ENCODE measurements around the gene TSPAN4.

The TSPAN4 gene

DNA sequence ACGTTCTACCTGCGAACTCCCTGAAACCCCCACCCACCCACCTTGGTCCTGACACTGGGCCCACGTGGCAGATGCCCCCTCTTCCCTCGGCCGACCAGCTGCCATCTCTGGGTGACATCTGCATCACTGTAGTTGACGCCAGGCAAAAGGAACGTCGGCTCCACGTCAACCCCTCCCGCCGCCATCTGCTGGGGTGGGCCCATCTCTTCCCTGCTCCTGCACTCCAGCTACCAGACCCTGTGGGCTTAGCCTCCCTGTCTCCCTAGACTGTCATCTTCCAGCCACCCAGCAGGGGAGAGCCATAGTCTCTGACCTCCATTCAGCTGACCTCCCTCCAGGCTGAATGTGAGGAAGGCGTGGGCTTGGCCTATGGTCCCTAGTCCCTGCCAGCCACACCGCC, 46.6 kb downstream of the TSPAN4 start:
- DNase-seq (ENCODE audit: low spot score) = no peak

GRCh38 chr11:889687-890475, 47.2 kb downstream of the TSPAN4 start:
- no peak for DNase-seq (ENCODE audit: low spot score)

- DNase-seq (ENCODE audit: low spot score) = no peak
Measured at GRCh38 chr11:890794-891540, 48.3 kb downstream of the TSPAN4 start.

- no peak for DNase-seq (ENCODE audit: low spot score)
Measured at GRCh38 chr11:893008-893654, 50.5 kb downstream of the TSPAN4 start.

GRCh38 chr11:894575-895201, 52.0 kb downstream of the TSPAN4 start:
- no peak for DNase-seq (ENCODE audit: low spot score)

DNA sequence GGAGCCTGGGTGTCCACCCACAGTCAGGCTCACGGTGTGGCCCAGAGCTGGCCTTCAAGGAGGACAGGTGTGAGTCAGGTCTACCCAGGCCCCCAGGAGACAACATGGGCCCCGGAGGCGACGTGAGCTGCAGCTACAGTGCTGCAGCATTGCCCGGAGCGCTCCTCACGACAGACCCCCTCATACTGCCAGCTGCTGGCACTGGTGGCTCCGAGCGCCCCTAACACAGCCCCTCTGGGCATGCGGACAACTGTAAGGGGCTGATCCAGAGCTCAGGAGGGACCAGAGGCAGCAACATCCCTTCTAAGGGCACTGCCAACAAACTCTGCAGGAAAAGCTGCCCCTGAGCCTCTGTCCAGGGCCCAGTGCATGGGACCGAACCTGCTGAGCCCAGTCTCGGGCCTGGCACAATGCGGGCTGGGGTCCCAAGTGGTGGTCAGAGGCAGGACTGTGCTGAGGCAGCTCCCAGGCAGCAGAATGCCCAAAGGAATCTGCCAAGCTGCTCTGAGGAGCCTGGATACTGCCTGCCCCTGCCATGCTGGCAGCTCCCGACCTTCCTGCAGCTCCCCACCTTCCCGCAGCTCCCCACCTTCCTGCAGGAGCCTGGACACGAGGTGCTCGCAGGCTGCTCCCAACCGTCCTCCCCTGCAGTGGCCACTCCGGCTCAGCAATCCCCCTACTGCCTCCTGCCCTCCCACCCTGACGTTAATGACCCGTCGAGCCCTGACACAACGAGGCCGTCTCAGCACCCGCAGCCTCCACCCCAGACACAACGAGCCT, 52.9 kb downstream of the TSPAN4 start:
- DNase-seq (ENCODE audit: low spot score) = no peak

DNA sequence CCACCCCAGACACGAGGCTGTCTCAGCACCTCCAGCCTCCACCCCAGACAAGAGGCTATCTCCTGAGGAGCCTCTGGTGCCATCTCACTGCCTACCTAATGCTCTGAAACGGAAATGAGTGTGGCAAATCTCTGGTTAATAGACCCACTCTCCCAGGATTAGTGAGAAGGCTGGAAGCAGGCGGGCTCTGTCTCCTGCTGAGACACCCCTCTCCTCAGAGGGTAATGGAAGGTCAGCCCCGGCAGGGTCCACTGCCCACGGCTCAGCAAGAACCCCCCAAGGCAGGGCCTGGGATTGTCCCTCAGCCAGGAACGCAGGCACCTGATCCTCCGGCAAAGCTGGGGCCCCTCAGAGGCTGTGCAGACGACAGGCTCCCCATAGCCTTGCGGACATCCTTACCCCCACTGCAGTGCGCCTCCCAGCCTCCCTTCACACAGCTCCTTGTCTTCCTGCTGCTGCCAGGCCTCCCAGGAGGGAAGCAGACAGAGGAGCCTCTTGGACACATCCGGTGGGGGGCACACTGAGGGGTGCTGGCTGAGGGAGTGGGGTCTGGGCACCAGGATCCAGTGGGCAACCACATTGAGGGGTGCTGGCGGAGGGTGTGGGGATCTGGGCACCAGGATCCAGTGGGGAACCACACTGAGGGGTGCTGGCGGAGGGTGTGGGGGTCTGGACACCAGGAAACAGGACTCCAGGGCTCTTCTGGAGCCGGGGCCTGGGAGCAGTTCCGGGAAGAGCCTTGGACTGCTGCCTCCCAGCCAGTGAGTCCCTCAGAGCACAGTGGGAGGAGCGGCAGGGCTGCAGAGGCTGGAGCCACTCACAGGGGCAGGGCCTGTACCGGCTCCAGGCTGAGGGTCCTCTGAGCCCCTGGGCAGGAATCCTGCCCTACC, 54.8 kb downstream of the TSPAN4 start:
- no peak for DNase-seq (ENCODE audit: low spot score)

GRCh38 chr11:898143-898511, 55.5 kb downstream of the TSPAN4 start:
- peak; percentile 30 for DNase-seq (ENCODE audit: low spot score)

- DNase-seq (ENCODE audit: low spot score) = peak; percentile 15
Measured at GRCh38 chr11:898540-899190, 56.0 kb downstream of the TSPAN4 start.

GRCh38 chr11:899724-900123, 57.1 kb downstream of the TSPAN4 start:
- DNase-seq (ENCODE audit: low spot score) = no peak

- DNase-seq (ENCODE audit: low spot score) = no peak
Measured at GRCh38 chr11:900545-900944, 57.9 kb downstream of the TSPAN4 start.

- no peak for DNase-seq (ENCODE audit: low spot score)
Measured at GRCh38 chr11:901452-902061, 58.9 kb downstream of the TSPAN4 start.

- DNase-seq (ENCODE audit: low spot score) = no peak
Measured at GRCh38 chr11:904380-904779, 61.7 kb downstream of the TSPAN4 start.

- no peak for DNase-seq (ENCODE audit: low spot score)
Measured at GRCh38 chr11:905952-906351, 63.3 kb downstream of the TSPAN4 start.

DNA sequence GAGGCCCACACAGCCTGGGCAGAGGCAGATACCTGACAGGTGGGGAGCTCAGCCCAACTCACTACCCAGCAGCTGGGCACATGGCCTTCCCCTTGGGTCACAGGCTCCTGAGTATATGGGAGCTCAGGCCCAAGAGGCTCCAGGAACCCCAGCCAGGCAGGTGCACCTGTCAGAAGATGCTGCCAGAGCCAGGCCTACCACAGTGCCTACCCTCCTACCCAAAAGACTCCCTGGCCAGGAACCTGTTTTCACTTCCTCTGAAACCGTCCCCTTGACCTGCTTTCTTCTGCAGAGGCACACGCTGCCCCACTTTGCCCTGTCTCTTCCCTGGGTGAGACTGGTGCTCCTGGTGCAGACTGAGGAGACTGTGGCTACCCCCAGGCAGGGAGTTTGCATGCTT, 65.0 kb downstream of the TSPAN4 start:
- no peak for DNase-seq (ENCODE audit: low spot score)

- no peak for DNase-seq (ENCODE audit: low spot score)
Measured at GRCh38 chr11:908273-908672, 65.6 kb downstream of the TSPAN4 start.

GRCh38 chr11:909406-909805, 66.8 kb downstream of the TSPAN4 start:
- no peak for DNase-seq (ENCODE audit: low spot score)

DNA sequence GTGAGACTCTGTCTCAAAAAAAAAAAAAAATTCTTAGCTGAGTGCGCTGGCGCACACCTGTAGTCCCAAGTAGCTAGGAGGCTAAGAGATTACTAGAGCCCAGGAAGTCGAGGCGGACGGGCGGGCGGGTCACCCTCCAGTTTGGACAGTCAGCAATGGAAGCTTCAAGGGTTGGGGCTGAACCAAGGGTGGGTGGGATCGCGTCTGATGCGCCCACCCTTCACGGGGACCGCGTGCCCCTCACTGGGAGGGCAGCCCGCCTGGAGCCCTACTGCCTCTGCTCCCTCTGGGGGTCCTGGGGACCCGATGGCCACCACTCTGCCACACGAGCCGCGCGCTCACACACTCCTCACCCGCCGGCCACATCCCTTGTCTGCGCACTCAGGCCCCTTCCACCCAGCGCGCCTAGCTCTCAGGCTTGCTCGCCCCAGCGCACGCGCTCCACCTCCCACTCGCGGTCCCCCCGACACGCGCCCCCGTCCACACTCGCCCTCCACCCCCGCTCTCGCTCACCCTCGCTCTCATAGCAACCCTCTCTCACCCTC, 67.5 kb downstream of the TSPAN4 start:
- no peak for DNase-seq (ENCODE audit: low spot score)

GRCh38 chr11:910589-911030, 68.0 kb downstream of the TSPAN4 start, which contains the start of gene CHID1:
Gene CHID1, minus strand, starts transcription at chr11:910810. Its CDS starts 5,994 bp downstream, at chr11:904816.
- DNase-seq (ENCODE audit: low spot score) = peak; percentile 90

Data from kidney tubule cell (primary cell).